ENCODE results near the gene COQ10A. TPM values are rescaled to one million over a fixed set of nuclear protein-coding genes. Genes with fewer than 3 reads are reported as not detected.
"Not testable (repeated sequence)": the region's sequence is repeated elsewhere in the genome, so short reads cannot be mapped to it uniquely, and the experiment has no call there.

Gene COQ10A
- total RNA-seq, 1 donor from 2014 or later, result 49.6 TPM

DNA sequence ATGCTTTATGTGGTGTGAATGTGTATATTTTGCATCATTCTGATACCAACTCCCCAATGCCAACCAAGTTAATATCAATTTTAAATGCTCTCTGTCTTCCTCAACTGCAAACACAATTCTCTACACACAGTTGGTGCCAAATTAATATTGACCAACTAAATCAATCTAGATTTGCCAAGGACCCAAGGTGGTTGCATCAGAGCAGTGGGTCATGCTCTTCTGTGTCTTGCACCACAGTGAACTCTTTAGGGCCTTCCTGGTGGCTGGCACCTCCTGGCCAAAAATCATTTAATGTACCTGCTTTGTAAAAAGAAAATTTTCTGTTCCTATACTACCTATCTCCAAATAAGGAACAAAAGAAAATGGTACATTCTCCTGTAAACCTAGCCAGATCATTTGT is 14.1 kb downstream of the COQ10A start:
- no peak for DNase-seq

DNA sequence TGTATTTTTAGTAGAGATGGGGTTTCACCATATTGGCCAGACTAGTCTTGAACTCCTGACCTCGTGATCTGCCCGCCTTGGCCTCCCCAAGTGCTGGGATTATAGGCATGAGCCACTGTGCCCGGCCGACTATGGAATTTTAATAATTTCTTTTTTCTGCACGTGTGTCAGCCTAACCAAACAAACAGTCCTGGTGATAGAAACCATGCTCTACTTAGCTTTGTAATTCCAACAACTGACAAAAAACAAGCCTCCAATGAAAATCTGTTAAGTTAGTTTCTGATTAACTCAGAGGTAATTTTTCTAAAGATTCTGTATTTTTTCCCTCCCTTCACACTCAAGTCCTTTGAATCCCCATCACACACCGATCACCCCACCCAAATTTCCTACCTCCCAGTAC is 15.3 kb downstream of the COQ10A start:
- no peak for DNase-seq

DNA sequence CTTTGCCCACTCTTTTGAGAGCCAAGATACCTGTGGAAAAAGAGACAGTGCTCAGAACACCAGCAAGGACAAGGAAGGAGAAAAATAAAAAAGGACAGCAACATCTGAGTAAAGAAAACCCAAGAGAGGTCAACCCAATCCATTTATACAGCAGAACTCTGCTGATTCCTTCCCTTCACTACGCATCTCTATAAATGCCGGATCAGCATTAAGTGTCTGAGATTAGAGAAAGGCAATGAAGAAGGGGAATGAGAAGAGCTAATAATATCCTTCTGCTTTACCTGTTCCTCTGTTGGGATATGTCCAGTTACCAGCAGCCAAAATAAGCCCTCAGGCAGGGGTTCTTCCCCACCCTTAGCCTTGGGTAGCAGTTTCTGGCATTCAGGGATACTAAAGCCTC is 15.8 kb downstream of the COQ10A start:
- no peak for DNase-seq

DNA sequence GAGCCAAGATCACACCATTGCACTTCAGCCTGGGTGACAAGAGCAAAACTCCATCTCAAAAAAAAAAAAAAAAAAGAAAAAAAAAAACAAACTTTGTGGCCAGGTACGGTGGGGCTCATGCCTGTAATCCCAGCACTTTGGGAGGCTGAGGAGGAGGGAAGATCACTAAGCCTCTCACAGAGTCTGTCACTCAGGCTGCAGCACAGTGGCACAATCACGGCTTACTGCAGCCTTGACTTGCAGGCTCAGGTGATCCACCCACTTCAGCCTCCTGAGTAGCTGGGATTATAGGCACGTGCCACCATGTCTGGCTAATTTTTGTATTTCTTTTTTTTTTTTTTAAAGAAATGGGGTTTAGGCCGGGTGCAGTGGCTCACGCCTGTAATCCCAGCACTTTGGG is 17.5 kb downstream of the COQ10A start:
- not testable (repeated sequence) for DNase-seq

DNA sequence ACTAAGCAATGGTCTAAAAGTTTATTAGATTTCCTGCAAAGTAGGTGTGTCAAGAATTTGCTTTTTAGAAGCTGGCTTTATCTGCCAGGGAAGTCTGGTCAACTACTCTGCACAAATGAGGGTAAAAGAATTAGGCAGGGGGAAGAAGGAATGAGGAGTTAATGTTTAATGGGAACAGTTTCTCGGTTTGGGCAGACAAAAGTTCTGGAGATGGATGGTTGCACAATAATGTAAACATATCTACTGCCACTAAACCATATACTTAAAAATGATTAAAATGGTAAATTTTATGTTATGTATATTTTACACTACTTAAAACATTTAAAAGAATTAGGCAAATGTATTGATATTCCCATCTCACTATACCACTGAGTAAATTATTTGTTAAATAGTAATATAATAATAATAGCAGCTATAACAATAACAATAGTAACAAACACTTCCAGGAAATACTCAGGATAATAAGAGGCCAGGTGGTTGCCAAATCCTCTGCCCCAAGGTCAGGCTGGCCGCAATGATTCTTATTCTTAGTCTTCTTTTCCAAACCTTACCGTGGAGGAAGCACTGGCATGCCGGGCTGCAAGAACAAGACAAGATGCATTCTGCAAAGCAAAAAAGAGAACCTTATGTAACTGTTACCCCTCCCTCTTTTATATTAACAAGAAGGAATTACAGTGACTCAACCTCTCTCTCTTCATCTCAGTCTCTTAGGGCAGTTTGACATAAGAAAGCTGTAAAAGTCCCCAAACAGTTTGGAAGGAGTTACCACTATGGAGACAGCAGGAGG is 19.5 kb downstream of the COQ10A start:
- no peak for DNase-seq

DNA sequence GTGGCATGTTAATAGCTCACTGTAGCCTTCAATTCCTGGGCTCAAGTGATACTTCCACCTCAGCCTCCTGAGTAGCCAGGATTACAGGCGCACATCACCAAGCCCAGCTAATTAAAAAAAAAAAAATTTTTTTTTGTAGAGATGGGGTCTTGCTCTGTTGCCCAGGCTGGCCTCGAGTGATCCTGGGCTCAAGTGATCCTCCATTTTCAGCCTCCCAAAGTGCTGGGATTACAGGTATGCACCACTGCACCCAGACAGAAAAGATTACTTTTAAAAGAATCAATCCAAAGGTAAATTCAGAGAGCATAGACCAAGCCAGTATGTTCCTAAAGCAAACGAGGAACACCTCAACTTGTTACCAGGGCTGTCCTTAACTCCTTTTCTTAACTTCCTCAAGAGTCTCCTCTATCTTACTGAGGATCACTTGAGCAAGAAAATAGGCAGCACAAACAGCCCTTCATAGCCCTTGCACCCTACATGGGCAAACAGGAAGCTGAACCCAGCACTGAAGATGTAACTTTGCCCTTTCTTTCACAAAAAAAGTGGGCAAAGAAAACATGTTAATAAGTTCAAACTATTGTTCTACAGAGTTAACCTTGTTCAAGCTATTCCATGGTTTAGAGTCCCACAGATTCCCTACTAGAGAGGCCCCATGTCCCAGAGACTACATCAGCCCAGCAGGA is 22.1 kb downstream of the COQ10A start:
- no peak for DNase-seq

DNA sequence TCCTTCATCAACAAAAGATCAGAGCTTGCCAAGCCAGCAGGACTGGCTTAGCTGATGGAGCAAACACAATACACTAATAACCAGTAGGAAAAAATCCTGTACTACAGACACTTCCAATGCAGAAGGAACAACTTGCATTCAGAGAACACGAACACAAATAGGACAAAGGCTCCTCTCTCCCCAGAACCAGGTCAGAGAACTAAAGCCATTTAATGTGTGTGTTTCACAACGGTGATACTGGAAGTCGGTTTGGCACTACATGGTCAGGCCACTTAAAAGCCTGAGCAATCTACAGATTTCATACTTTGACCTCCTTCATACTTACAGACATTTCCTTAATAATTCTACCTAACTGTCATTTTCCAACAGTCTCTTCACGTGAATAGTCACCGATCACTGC is 27.1 kb downstream of the COQ10A start:
- no peak for DNase-seq

DNA sequence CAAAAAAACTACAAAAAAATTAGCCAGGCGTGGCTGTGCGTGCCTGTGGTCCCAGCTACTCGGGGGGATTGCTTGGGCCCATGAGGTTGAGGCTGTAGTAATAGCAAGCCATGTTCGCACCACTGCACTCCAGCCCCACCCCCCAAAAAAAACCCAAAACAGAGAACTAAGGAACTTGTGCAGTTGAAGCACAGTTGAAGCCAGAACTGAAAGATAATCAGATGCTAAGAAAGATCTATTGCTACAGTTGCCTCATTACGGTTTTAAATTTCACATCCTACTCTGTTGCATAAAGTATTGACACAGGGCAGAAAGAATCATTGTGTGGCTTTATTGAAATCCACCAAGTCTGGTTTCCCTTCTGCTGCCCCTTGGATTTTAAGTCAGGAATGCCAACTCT is 29.6 kb downstream of the COQ10A start:
- DNase-seq, result no peak

DNA sequence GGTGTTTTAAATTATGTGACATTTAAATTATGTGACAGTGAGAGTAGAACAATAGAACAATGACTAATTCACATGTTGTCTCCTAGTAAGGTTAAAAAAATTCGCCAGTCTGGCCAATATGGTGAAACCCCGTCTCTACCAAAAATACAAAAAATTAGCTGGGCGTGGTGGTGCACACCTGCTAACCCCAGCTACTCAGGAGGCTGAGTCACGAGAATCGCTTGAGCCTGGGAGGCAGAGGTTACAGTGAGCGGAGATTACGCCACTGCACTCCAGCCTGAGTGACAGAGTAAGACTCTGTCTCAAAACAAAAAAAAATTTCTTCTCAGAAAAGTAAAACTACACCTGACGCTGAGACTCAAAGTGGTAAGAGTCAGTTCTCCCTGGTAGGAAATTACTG is 30.7 kb downstream of the COQ10A start:
- no peak for DNase-seq

DNA sequence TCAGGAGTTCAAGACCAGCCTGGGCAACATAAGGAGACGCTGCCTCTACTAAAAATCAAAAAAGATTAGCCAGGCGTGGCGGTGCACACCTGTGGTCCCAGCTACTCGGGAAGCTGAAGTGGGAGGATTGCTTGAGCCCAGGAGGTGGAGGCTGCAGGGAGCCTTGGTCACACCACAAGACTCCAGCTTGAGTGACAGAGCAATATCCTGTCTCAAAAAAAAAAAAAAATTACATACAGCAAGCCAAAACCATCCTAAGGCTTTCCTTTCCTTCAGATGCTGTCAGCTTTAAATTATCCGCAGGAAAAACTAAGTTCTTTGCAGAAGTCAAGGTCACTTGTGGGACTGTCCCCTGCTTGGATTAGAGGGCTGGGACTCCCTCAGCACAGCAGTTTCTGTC is 32.1 kb downstream of the COQ10A start:
- no peak for DNase-seq

DNA sequence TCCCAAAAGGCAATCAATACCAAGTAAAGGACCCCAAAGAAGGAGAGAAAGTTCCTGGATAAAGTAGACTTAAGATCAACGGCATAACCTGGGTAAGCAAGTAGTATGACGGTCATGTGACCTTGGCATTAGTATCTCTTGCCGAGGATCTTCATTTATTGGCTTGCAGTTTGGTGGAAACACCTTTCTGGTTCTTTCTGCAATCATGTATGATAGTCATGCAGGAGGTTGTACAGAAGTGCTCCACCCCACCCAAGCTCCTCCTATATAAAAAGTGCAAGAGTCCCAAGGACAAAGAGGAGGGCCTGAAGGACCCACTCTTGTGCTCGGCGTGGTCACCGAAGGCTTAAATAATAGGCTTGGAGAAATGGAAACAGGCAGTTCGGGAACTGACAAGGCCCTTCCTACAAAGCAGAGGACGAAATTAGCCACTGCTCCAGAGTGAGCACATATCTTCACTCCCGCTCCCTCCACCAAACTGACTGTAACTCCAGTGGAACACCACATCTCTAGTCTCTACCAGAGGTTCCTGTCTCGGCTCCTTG is 32.6 kb downstream of the COQ10A start:
- DNase-seq, result no peak

DNA sequence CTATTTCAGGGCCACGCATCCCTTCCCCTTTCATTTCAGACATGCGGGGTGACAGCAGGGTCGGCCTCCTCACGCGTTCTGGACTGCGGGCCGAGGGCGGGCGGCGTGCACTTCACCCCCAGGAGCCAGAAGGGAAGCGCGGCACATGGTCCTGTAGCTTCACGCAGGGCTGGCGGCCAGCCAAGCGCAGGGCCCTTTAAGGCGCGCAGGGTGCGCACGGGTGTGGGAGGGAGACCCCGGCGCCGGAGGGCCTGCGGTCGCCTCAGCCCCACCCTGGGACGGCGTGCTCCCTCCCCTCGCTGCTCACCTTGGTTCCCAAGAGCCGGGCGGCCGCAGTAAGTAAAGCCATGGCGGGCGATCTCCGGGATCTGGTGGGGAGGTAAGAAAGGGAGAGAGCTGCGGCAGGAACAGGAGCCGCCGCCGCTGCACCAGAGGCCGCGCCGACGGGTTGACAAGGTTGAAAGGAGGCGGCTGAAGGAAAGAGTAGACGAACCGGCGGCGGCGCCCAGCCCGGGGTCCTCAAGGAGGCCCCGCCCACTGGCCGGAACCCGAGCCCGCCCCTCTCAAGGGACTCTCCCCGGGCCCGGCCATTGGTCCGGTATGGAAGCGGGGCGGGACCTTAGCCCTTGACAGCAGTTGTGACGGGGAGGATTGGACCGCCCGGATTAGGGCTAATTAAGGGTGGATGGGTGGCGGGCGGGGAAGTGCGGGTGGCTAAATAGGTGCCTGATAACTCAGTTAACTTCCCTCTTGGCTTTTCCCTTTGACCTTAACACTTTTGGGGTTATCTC is 33.3 kb downstream of the COQ10A start, which contains the start of gene CS:
TSS of gene CS (minus strand) at position 478 of the 791 bp plus-strand sequence. CDS start at position 349, 129 bp downstream.
- peak; percentile 99 for DNase-seq

DNA sequence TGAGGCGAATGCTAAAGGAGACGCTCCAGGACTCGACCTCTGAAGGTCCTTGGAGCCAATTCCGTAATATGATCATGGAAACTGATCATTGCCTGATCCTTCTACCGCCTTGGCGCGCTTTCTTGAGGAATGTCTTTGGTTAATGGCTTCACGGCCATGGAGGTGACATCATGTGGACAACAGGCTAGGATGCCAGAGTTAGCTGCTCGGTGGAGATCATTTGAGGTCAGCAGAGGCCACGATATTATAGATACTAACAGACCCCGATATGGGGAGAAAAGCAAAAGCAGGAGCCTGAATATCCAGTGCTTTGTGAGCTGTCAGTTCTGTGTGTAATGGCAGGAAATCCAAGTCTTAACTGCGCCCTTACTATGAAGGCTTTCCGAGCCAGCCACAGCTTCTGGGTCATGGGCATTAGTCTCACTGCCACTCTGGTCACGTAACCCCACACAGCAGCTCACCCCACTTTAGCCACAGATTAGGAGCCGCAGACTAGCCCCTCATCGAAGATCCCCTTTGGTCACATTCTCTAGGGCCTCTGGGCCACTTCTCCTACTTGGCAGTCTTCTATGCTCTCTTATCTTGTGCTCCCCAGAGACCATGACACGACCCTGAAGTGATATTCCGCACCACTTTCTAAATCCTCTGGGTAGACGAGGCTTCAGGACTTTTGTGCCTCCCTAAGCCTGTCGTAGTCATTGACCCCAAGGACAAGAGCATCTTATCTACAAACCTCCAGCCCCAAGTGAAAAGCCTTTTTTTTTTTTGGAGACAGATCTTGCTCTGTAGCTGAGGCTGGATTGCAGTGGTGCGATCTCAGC is 34.1 kb downstream of the COQ10A start:
- no peak for DNase-seq

DNA sequence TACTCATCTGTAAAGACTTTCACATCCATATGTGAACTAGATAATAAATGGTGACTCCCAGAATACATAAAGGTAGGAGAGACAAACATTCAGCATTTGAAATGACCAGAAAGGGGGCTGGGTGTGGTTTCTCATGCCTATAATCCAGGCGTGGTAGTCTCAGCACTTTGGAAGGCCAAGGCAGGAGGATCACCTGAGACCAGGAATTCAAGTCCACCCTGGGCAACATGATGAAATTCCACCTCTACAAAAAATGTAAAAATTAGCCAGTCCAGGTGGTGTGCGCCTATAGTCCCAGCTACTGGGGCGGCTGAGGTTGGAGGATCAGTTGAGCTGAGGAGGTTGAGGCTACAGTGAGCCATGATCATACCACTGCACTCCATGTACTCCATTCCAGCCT is 37.5 kb downstream of the COQ10A start:
- DNase-seq, result no peak

DNA sequence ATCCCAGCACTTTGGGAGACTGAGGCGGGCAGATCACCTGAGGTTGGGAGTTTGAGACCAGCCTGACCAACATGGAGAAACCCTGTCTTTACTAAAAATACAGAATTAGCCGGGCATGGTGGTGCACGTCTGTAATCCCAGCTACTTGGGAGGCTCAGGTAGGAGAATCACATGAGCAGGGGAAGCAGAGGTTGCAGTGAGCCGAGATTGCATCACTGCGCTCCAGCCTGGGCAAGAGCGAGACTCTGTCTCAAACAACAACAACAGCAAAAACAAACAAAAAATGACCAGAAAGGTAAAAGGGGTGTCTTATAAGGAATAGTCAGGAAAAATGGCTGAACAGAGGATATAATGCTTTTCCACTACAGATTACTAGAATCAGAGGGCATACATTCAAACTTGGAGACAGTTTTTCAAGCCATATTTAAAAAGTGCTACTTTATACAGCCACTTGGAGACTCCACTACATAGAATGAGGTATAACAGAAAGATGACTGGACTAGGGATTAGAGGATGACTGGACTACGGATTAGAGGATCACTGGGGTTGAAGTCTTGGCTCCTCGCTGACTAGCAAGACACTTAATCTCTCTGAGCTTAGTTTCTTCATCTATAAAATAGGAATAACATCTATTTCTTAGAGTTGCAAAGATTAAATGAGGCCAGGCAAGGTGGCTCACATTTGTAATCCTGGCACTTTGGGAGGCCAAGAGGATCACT is 38.3 kb downstream of the COQ10A start:
- no peak for DNase-seq

DNA sequence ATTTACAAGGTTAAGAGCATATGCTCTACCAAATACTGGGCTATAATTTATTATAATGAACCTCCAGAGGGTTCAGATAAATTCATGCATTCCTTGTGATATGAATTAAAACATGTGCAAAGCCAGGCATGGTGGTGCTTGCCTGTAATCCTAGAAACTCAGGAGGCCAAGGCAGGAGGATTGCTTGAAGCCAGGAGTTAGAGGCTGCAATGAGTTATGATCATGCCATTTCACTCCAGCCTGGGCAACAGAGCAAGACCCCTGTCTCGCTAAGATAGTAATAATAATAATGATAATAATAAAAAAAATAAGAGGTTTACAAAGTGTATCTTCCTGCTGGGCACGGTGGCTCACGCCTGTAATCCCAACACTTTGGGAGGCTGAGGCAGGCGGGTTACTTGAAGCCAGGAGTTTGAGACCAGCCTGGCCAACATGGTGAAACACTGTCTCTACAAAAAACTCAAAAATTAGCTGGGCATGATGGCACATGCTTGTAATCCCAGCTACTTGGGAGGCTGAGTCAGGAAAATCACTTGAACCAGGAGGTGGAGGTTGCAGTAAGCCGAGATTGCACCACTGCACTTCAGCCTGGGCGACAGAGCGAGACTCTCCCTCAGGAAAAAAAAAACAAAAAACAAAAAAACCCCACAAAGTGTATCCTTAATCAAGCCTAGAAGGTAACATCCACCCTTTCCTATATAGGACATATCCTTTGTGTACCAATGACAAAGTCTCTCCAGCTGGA is 40.7 kb downstream of the COQ10A start:
- DNase-seq, result no peak

DNA sequence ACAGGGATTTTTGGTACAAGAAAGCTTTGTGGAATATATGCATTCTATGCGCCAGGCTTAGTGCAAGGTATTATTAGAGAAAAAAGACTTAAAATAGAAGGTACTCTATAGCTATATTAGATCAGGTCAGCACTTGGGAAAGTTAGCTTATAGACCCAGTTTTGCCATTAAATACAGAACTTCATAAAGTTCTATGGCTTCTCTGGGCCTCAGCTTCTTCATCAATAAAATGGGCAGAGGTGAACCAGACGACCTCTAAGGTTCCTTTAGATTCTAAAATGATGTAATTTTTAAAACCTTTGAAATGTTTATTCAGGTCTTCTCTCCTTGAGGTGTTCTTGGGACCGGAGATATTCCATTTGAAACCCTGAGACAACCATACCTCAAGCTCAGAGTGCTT is 42.0 kb downstream of the COQ10A start:
- DNase-seq, result no peak

DNA sequence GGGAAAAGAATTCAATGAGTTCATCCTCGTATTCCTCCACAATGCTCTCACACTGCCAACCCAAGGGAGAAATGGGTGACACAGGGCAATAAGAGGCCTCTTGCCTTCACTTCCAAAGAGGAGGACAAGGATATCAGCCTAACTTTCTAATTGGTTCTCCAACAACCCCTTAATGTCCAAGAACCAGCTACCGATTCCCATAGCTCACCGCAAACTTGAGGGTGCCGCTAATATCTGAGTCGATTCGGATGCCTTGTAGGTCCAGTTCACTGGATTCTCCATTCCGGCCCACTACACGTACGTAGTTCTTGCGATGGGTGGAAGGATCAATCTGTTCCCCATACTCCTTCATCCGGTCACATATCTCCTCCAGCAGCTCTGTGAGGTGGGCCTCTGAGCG is 44.3 kb downstream of the COQ10A start:
- DNase-seq, result no peak

DNA sequence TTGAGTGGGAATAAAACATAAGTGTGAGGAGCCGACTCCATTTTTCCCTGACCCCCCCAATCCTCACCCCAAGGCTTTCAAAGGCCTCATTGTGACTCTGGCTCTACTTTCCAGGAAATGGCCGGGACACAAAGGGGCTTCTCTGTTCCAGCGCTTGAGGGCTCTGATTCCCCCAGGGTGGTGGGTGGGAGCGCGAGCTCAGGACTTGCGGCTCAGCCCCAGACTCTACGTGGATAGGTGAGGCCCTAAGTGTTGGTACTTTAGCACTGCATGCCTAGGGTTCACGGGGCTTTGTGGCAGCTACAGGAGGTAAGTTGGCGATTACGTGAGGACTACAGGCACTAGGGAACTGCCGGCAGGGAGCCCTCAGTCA is 48.5 kb downstream of the COQ10A start:
- DNase-seq, result peak; percentile 56

All from tongue (tissue), 2 donors.